ENCODE measurements around the gene PSMD5. TPM values are rescaled to one million over a fixed set of nuclear protein-coding genes. Genes with fewer than 3 reads are reported as not detected.

PSMD5 gene
- total RNA-seq, 1 experiment from 2014 or later = 68.1 TPM

DNA sequence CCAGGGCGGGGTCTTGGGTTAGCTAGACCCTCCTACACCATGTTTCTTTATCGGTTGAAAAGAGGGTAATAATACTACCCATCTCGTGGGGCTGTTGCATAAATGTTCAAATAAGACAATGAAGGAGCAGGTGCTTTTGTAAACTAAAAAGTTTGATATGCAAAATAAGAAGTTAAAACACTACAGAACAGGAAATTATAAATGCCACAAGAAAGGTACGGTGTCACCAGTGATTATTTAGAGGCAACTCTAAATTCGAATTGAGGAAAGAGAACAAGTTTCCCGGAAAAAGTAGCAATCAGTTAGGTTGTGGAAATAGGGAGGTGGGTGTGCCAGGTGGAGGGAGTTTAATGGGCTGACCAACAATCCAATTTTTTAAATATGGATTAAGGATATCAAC, 36.7 kb upstream of the PSMD5 start:
- Histone ChIP-seq H3K4me3 (ENCODE audit: low read depth, low read length) (no peak overlapping the region), H3K27me3 (replicated peaks; ENCODE audit: control insufficient read depth, insufficient read depth, low read length) (no peaks in the 10 kb centered on the region), H3K4me1 (peaks cover 24% of the 10 kb centered on the region), H3K9me3 (no peaks in the 10 kb centered on the region), H3K36me3 (ENCODE audit: control insufficient read depth, insufficient read depth, low read length) (no peaks in the 10 kb centered on the region)
- Mint-ChIP-seq H3K4me3 (ENCODE audit: unreplicated experiment) (no peak overlapping the region), H3K27me3 (ENCODE audit: insufficient read depth, unreplicated experiment) (peaks cover 2% of the 10 kb centered on the region), H3K9me3 (ENCODE audit: unreplicated experiment) (no peaks in the 10 kb centered on the region), H3K27ac (ENCODE audit: unreplicated experiment) (no peak overlapping the region), H3K4me1 (ENCODE audit: low read depth, unreplicated experiment) (peaks cover 29% of the 10 kb centered on the region), H3K36me3 (ENCODE audit: insufficient read depth, unreplicated experiment) (peaks cover 11% of the 10 kb centered on the region)
- intact Hi-C loops (cut with micrococcal nuclease; ENCODE audit: unreplicated experiment) = no loop called here
- no peak for DNase-seq
- TF ChIP-seq, protein P1, sequence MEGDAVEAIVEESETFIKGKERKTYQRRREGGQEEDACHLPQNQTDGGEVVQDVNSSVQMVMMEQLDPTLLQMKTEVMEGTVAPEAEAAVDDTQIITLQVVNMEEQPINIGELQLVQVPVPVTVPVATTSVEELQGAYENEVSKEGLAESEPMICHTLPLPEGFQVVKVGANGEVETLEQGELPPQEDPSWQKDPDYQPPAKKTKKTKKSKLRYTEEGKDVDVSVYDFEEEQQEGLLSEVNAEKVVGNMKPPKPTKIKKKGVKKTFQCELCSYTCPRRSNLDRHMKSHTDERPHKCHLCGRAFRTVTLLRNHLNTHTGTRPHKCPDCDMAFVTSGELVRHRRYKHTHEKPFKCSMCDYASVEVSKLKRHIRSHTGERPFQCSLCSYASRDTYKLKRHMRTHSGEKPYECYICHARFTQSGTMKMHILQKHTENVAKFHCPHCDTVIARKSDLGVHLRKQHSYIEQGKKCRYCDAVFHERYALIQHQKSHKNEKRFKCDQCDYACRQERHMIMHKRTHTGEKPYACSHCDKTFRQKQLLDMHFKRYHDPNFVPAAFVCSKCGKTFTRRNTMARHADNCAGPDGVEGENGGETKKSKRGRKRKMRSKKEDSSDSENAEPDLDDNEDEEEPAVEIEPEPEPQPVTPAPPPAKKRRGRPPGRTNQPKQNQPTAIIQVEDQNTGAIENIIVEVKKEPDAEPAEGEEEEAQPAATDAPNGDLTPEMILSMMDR (IDR thresholded peaks at IDR 0.05; ENCODE audit: insufficient read depth in 1 of 2, low read depth in 1 of 2, low read length in 1 of 2, severe bottlenecking in 1 of 2, unreplicated experiment in 1 of 2) = no peak
- no TSS peak for BruUV-seq (replicated peaks)
- POLR2A ChIA-PET = no interaction called here
- CTCF ChIA-PET = no interaction called here

GRCh38 chr9:120878188-120879130, 35.7 kb upstream of the PSMD5 start:
- Histone ChIP-seq H3K36me3 (ENCODE audit: control insufficient read depth, insufficient read depth, low read length) (no peaks in the 10 kb centered on the region; the same call in 1 of the 2 replicates), H3K4me3 (ENCODE audit: low read depth, low read length) (peak overlapping the region; percentile 96), H3K9me3 (no peaks in the 10 kb centered on the region), H3K4me1 (peaks cover 34% of the 10 kb centered on the region), H3K27me3 (replicated peaks; ENCODE audit: control insufficient read depth, insufficient read depth, low read length) (no peaks in the 10 kb centered on the region)
- H3K4me1 Mint-ChIP-seq (ENCODE audit: low read depth, unreplicated experiment) = peaks cover 36% of the 10 kb centered on the region
- intact Hi-C loops (cut with micrococcal nuclease; ENCODE audit: unreplicated experiment) = no loop called here
- H3K27me3 Mint-ChIP-seq (ENCODE audit: insufficient read depth, unreplicated experiment) = peaks cover 2% of the 10 kb centered on the region
- H3K9me3 Mint-ChIP-seq (ENCODE audit: unreplicated experiment) = no peaks in the 10 kb centered on the region
- BruUV-seq (replicated peaks) = no TSS peak
- TF ChIP-seq, protein P1 (IDR thresholded peaks at IDR 0.05; ENCODE audit: insufficient read depth in 1 of 2, low read depth in 1 of 2, low read length in 1 of 2, severe bottlenecking in 1 of 2, unreplicated experiment in 1 of 2) = no peak
- no peak for DNase-seq
- ChIA-PET CTCF (no interaction called here), POLR2A (no interaction called here)
- H3K4me3 Mint-ChIP-seq (ENCODE audit: unreplicated experiment) = peak overlapping the region; percentile 86
- H3K36me3 Mint-ChIP-seq (ENCODE audit: insufficient read depth, unreplicated experiment) = peaks cover 16% of the 10 kb centered on the region
- peak overlapping the region; percentile 67 for H3K27ac Mint-ChIP-seq (ENCODE audit: unreplicated experiment)

DNA sequence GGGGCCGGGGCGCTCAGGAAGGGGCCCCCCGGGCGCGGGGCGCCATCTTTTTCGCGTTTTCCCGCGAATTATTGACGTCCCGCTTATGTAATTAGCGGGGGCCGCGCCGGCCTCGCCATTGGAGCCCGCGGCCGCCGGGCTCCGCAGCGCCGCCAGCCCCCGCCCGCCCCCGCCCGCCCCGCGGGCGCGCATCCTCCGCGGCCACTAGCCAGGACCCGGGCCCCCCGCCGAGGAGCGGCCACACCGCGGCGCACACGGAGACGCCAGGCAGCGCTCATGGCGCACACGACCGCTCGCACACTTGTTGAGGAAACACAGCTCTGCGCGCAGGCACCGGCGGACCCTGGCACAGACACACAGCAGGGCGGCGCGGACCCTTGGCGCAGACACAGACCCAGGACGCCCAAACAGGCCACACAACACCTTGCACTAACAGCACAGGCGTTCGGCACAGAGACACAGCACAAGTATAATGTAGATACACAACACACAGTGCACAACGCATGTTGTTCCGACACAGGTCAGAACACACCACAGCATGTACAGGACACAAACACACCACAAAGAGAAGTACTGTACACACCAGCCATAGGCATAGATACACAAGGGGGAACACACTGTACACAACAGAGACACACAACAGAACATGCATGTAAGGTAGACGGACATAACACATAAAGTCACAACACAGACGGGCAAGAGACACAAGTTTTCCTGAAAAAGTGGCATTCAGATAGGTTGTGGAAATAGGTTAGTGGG, 34.7 kb upstream of the PSMD5 start:
- Mint-ChIP-seq H3K4me1 (ENCODE audit: low read depth, unreplicated experiment) (peaks cover 42% of the 10 kb centered on the region), H3K27me3 (ENCODE audit: insufficient read depth, unreplicated experiment) (peaks cover 2% of the 10 kb centered on the region), H3K27ac (ENCODE audit: unreplicated experiment) (peak overlapping the region; percentile 67), H3K4me3 (ENCODE audit: unreplicated experiment) (peak overlapping the region; percentile 86), H3K9me3 (ENCODE audit: unreplicated experiment) (no peaks in the 10 kb centered on the region), H3K36me3 (ENCODE audit: insufficient read depth, unreplicated experiment) (peaks cover 26% of the 10 kb centered on the region)
- TF ChIP-seq, protein P1 (IDR thresholded peaks at IDR 0.05; ENCODE audit: insufficient read depth in 1 of 2, low read depth in 1 of 2, low read length in 1 of 2, severe bottlenecking in 1 of 2, unreplicated experiment in 1 of 2) = no peak
- CTCF ChIA-PET = interaction anchor here (0.6 kb wide), 1 partner anchor 19 kb away, joined by 3 read pairs; no protein-coding TSS in a partner anchor
- BruUV-seq (replicated peaks) = TSS peak; percentile 60
- Histone ChIP-seq H3K9me3 (no peaks in the 10 kb centered on the region), H3K27me3 (replicated peaks; ENCODE audit: control insufficient read depth, insufficient read depth, low read length) (no peaks in the 10 kb centered on the region), H3K4me3 (ENCODE audit: low read depth, low read length) (peak overlapping the region; percentile 96), H3K4me1 (peaks cover 40% of the 10 kb centered on the region), H3K36me3 (ENCODE audit: control insufficient read depth, insufficient read depth, low read length) (no peaks in the 10 kb centered on the region; the same call in 1 of the 2 replicates)
- POLR2A ChIA-PET = no interaction called here
- DNase-seq = peak; percentile 78 to 85
- intact Hi-C loops (cut with micrococcal nuclease; ENCODE audit: unreplicated experiment) = loop anchor here (2.0 kb wide), 1 partner anchor 59 kb away; no protein-coding TSS in a partner anchor
